Urinary bladder (tissue), 4 donors: ENCODE measurements around the gene NIPAL4. TPM values are rescaled to one million over a fixed set of nuclear protein-coding genes. Genes with fewer than 3 reads are reported as not detected.
"Not testable (repeated sequence)": the region's sequence is repeated elsewhere in the genome, so short reads cannot be mapped to it uniquely, and the experiment has no call there.

ENCODE experiments used
- DNase-seq: peaks from one replicate; pipeline ENCODE4 v3.0.0-alpha.2; 2015; ENCODE audit errors: extremely low spot score
- H3K27ac ChIP-seq: one replicate; pipeline ENCODE4 v1.5.1; 2013; ENCODE audit warnings: low read depth, mild to moderate bottlenecking, moderate library complexity
- H3K36me3 ChIP-seq: one replicate; pipeline ENCODE4 v1.6.1; 2013; ENCODE audit warnings: mild to moderate bottlenecking, moderate library complexity; ENCODE audit not compliant: insufficient read depth
- H3K4me1 ChIP-seq: one replicate; pipeline ENCODE4 v1.6.1; 2013; ENCODE audit warnings: mild to moderate bottlenecking, moderate library complexity; ENCODE audit not compliant: insufficient read depth
- H3K4me3 ChIP-seq: one replicate; pipeline ENCODE4 v1.5.1; 2013; ENCODE audit warnings: low read depth, low read length
- WGBS: extraction: QIAGEN DNeasy Blood & Tissue Kit; methylation state at CpG from one replicate; pipeline ENCODE4 v1.1.7; 2013; 5-methylcytosine and 5-hydroxymethylcytosine counted together
- polyA plus RNA-seq: library from polyadenylated mRNA; stranded (reverse); fragments of 200-250 nt; gene quantifications from one replicate; pipeline ENCODE4 v1.2.3, GENCODE V29; 2013
- total RNA-seq: library from RNA; depleted of rRNA; stranded (reverse); fragments of >200 nt; gene quantifications from one replicate; pipeline ENCODE4 v1.2.3, GENCODE V29; 2014
- donor health status: healthy with polysubstance abuse.
- donor health status: healthy.

NIPAL4 gene
- total RNA-seq (5.0 TPM), polyA plus RNA-seq (14.6 TPM)

- 2% methylated on average over 54 of the region's 54 CpGs for WGBS
- H3K27ac ChIP-seq: peak within 1 kb of the TSS; percentile 59
- no peaks in the 10 kb centered on the region for H3K36me3 ChIP-seq
- H3K4me1 ChIP-seq: peaks cover 2% of the 10 kb centered on the region
- no peak for DNase-seq
- peak within 1 kb of the TSS; percentile 56 for H3K4me3 ChIP-seq
Observed at GRCh38 chr5:157459715-157460599, at the start of gene NIPAL4. Gene NIPAL4, plus strand, starts transcription at chr5:157460213. Its CDS starts 108 bp downstream, at chr5:157460321.

GRCh38 chr5:157415838-157416237 lies 44.2 kb upstream of the NIPAL4 start:
- Histone ChIP-seq H3K4me3 (no peak overlapping the region), H3K27ac (no peak overlapping the region), H3K36me3 (no peaks in the 10 kb centered on the region), H3K4me1 (no peaks in the 10 kb centered on the region)
- no peak for DNase-seq

GRCh38 chr5:157419521-157419920 lies 40.5 kb upstream of the NIPAL4 start:
- not testable (repeated sequence) for H3K4me1 ChIP-seq, H3K4me3 ChIP-seq, H3K27ac ChIP-seq, DNase-seq, H3K36me3 ChIP-seq
- 98% methylated on average over 27 of the region's 30 CpGs for WGBS

GRCh38 chr5:157429920-157430319 lies 30.1 kb upstream of the NIPAL4 start:
- H3K4me1 ChIP-seq, DNase-seq, H3K4me3 ChIP-seq, H3K27ac ChIP-seq, H3K36me3 ChIP-seq: not testable (repeated sequence)
- WGBS: 96% methylated on average over 5 of the region's 5 CpGs

GRCh38 chr5:157431544-157432200 lies 28.3 kb upstream of the NIPAL4 start:
- no peak overlapping the region for H3K27ac ChIP-seq

GRCh38 chr5:157434096-157434495 lies 25.9 kb upstream of the NIPAL4 start:
- H3K36me3 ChIP-seq: no peaks in the 10 kb centered on the region
- DNase-seq: no peak
- WGBS: 97% methylated on average over 4 of the region's 4 CpGs
- H3K4me1 ChIP-seq: no peaks in the 10 kb centered on the region
- H3K27ac ChIP-seq: no peak overlapping the region
- no peak overlapping the region for H3K4me3 ChIP-seq

More at GRCh38 chr5:157431544-157432200, 28.3 kb upstream of the NIPAL4 start:
- no peaks in the 10 kb centered on the region for H3K36me3 ChIP-seq
- peak; percentile 53 for DNase-seq
- H3K4me3 ChIP-seq: no peak overlapping the region
- WGBS: 43% methylated on average over 4 of the region's 4 CpGs
- no peaks in the 10 kb centered on the region for H3K4me1 ChIP-seq

GRCh38 chr5:157443041-157443549 lies 16.9 kb upstream of the NIPAL4 start:
- WGBS: 57% methylated on average over 7 of the region's 7 CpGs
- no peaks in the 10 kb centered on the region for H3K4me1 ChIP-seq

GRCh38 chr5:157444224-157444623 lies 15.8 kb upstream of the NIPAL4 start:
- no peak for DNase-seq
- H3K4me3 ChIP-seq: no peak overlapping the region
- 75% methylated on average over 4 of the region's 4 CpGs for WGBS
- no peaks in the 10 kb centered on the region for H3K4me1 ChIP-seq
- H3K36me3 ChIP-seq: no peaks in the 10 kb centered on the region
- H3K27ac ChIP-seq: no peak overlapping the region

More at GRCh38 chr5:157443041-157443549, 16.9 kb upstream of the NIPAL4 start:
- Histone ChIP-seq H3K36me3 (no peaks in the 10 kb centered on the region), H3K4me3 (no peak overlapping the region), H3K27ac (no peak overlapping the region)
- DNase-seq: peak; percentile 59

GRCh38 chr5:157445745-157446411 lies 14.1 kb upstream of the NIPAL4 start:
- no peak for DNase-seq
- 90% methylated on average over 5 of the region's 5 CpGs for WGBS
- no peak overlapping the region for H3K4me3 ChIP-seq

GRCh38 chr5:157446412-157446935 lies 13.5 kb upstream of the NIPAL4 start:
- Histone ChIP-seq H3K4me1 (peaks cover 2% of the 10 kb centered on the region), H3K36me3 (no peaks in the 10 kb centered on the region), H3K4me3 (no peak overlapping the region), H3K27ac (no peak overlapping the region)
- 88% methylated on average over 9 of the region's 9 CpGs for WGBS
- no peak for DNase-seq

More at GRCh38 chr5:157445745-157446411, 14.1 kb upstream of the NIPAL4 start:
- Histone ChIP-seq H3K4me1 (peaks cover 2% of the 10 kb centered on the region), H3K36me3 (no peaks in the 10 kb centered on the region), H3K27ac (no peak overlapping the region)

GRCh38 chr5:157447201-157447637 lies 12.8 kb upstream of the NIPAL4 start:
- Histone ChIP-seq H3K36me3 (no peaks in the 10 kb centered on the region), H3K4me3 (no peak overlapping the region), H3K4me1 (peaks cover 2% of the 10 kb centered on the region), H3K27ac (peak overlapping the region; percentile 55)
- DNase-seq: peak; percentile 80
- 87% methylated on average over 13 of the region's 13 CpGs for WGBS

GRCh38 chr5:157449011-157449723 lies 10.8 kb upstream of the NIPAL4 start:
- Histone ChIP-seq H3K4me1 (peaks cover 2% of the 10 kb centered on the region), H3K4me3 (no peak overlapping the region), H3K27ac (peak overlapping the region; percentile 71), H3K36me3 (no peaks in the 10 kb centered on the region)
- DNase-seq: no peak
- 26% methylated on average over 6 of the region's 6 CpGs for WGBS

GRCh38 chr5:157450024-157450423 lies 10.0 kb upstream of the NIPAL4 start:
- no peak for DNase-seq
- Histone ChIP-seq H3K4me3 (no peak overlapping the region), H3K27ac (no peak overlapping the region), H3K4me1 (peaks cover 2% of the 10 kb centered on the region), H3K36me3 (no peaks in the 10 kb centered on the region)
- 93% methylated on average over 3 of the region's 3 CpGs for WGBS
